Smooth muscle cell (in vitro differentiated cells): ENCODE measurements around the gene JMJD7. TPM values are rescaled to one million over a fixed set of nuclear protein-coding genes. Genes with fewer than 3 reads are reported as not detected.

ENCODE experiments used
- DNase-seq: peaks from one replicate; lab custom pipeline; 2025; ENCODE audit not compliant: unreplicated experiment; lab: John Stamatoyannopoulos, UW
- H2AFZ ChIP-seq: fragments of 200-600 bp; sonication (generic); 2 replicates; pipeline ENCODE4 v1.6.0; 2016; ENCODE audit warnings: antibody characterized with exemption, low read depth, mild to moderate bottlenecking
- H3F3A ChIP-seq: fragments of 200-600 bp; sonication (generic); 2 replicates; pipeline ENCODE4 v1.6.0; 2017; ENCODE audit warnings: antibody characterized with exemption, low read depth
- H3K27ac ChIP-seq: fragments of 200-600 bp; sonication (generic); 2 replicates; pipeline ENCODE4 v1.5.1; 2016; ENCODE audit warnings: low read depth, mild to moderate bottlenecking
- H3K27me3 ChIP-seq: fragments of 200-600 bp; sonication (generic); 2 replicates; pipeline ENCODE4 v1.6.1; 2016; ENCODE audit warnings: low read depth, mild to moderate bottlenecking
- H3K36me3 ChIP-seq: fragments of 200-600 bp; sonication (generic); 2 replicates; pipeline ENCODE4 v1.5.1; 2016; ENCODE audit warnings: low read depth
- H3K4me1 ChIP-seq: fragments of 200-600 bp; sonication (generic); 2 replicates; pipeline ENCODE4 v1.5.1; 2016; ENCODE audit warnings: low read depth
- H3K4me2 ChIP-seq: fragments of 200-600 bp; sonication (generic); 2 replicates; pipeline ENCODE4 v1.6.0; 2016; ENCODE audit warnings: mild to moderate bottlenecking
- H3K4me3 ChIP-seq: fragments of 200-600 bp; sonication (generic); 2 replicates; pipeline ENCODE4 v1.5.1; 2016; ENCODE audit warnings: mild to moderate bottlenecking
- H3K79me2 ChIP-seq: fragments of 200-600 bp; sonication (generic); 2 replicates; pipeline ENCODE4 v1.6.0; 2016; ENCODE audit warnings: low read depth, mild to moderate bottlenecking
- H3K9ac ChIP-seq: fragments of 200-600 bp; sonication (generic); 2 replicates; pipeline ENCODE4 v1.6.0; 2016; ENCODE audit warnings: low read depth
- H3K9me3 ChIP-seq: fragments of 200-600 bp; sonication (generic); replicated peaks from 2 replicates; pipeline ENCODE4 v1.5.1; 2016; ENCODE audit warnings: low read depth
- H4K20me1 ChIP-seq: fragments of 200-600 bp; sonication (generic); 2 replicates; pipeline ENCODE4 v1.6.0; 2016; ENCODE audit warnings: low read depth
- WGBS: methylation state at CpG from one replicate; pipeline ENCODE4 v1.1.7; 2016; ENCODE audit warnings: low lambda C conversion rate; 5-methylcytosine and 5-hydroxymethylcytosine counted together
- polyA plus RNA-seq: library from polyadenylated mRNA; unstranded; fragments of >200 nt; fragmentation: Nextera tagmentation; extraction: Ambion mirVana; gene quantifications from 2 replicates; pipeline ENCODE4 v1.2.1, GENCODE V29; 2016
- total RNA-seq: library from RNA; depleted of rRNA; stranded (reverse); fragments of >200 nt; gene quantifications from 2 replicates; pipeline ENCODE4 v1.2.3, GENCODE V29; 2014
- TF ChIP-seq, protein P1 (sequence below): fragments of 200-600 bp; sonication (generic); IDR thresholded peaks from 2 replicates; pipeline ENCODE4 v1.5.1; 2017; ENCODE audit warnings: borderline replicate concordance, mild to moderate bottlenecking, antibody characterized with exemption; ENCODE audit not compliant: insufficient read depth, poor library complexity, severe bottlenecking

Gene JMJD7
- total and polyA plus RNA-seq, 2 experiments from 2014 or later = 3.3 to 5.0 TPM

DNA sequence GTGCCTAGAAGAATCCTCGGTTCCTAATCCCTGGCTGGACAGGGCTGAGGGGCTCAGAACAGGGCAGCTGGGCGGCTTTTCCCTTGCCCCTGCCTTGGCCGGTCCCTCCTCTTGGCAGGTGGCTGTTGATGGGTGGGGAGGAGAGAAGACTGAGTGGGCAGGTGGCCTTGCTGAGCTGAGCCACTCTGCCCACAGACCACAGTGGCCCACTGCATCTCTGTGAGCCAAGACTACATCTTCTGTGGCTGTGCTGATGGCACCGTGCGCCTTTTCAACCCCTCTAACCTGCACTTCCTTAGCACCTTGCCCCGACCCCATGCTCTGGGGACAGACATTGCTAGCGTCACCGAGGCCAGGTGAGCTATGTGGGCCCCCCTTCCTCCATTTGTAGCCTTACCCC is 14.5 kb upstream of the JMJD7 start:
- TF ChIP-seq, protein P1, sequence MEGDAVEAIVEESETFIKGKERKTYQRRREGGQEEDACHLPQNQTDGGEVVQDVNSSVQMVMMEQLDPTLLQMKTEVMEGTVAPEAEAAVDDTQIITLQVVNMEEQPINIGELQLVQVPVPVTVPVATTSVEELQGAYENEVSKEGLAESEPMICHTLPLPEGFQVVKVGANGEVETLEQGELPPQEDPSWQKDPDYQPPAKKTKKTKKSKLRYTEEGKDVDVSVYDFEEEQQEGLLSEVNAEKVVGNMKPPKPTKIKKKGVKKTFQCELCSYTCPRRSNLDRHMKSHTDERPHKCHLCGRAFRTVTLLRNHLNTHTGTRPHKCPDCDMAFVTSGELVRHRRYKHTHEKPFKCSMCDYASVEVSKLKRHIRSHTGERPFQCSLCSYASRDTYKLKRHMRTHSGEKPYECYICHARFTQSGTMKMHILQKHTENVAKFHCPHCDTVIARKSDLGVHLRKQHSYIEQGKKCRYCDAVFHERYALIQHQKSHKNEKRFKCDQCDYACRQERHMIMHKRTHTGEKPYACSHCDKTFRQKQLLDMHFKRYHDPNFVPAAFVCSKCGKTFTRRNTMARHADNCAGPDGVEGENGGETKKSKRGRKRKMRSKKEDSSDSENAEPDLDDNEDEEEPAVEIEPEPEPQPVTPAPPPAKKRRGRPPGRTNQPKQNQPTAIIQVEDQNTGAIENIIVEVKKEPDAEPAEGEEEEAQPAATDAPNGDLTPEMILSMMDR = no peak
- H3K36me3 ChIP-seq = peaks cover 4% of the 10 kb centered on the region
- H2AFZ ChIP-seq = no peak overlapping the region
- H3K27ac ChIP-seq = no peak overlapping the region
- no peaks in the 10 kb centered on the region for H3K9me3 ChIP-seq
- no peaks in the 10 kb centered on the region for H3K27me3 ChIP-seq
- 98% methylated on average over 8 of the region's 8 CpGs for whole genome bisulfite sequencing
- H3K79me2 ChIP-seq = peaks cover 6% of the 10 kb centered on the region
- no peak overlapping the region for H3K4me3 ChIP-seq
- no peak overlapping the region for H3K9ac ChIP-seq
- no peaks in the 10 kb centered on the region for H3K4me1 ChIP-seq
- peaks cover 12% of the 10 kb centered on the region for H4K20me1 ChIP-seq
- no peak for DNase-seq
- no peaks in the 10 kb centered on the region for H3F3A ChIP-seq
- H3K4me2 ChIP-seq = no peak overlapping the region

DNA sequence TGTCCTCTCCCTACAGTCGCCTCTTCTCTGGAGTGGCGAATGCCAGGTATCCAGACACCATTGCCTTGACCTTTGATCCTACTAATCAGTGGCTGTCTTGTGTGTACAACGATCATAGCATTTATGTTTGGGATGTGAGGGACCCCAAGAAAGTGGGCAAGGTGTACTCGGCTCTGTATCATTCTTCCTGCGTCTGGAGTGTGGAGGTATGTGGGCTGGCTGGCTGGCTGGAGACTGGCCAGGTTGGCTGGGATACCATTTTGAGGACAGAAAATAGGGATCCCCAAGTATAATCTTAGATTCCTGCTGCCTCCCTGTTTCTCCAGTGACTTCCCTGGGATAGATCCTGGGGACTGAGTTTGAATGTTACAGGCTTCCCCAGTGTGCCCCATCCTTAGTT is 13.4 kb upstream of the JMJD7 start:
- Histone ChIP-seq H3K79me2 (no peaks in the 10 kb centered on the region), H4K20me1 (peaks cover 12% of the 10 kb centered on the region), H2AFZ (no peak overlapping the region), H3F3A (no peaks in the 10 kb centered on the region), H3K9me3 (no peaks in the 10 kb centered on the region), H3K4me3 (no peak overlapping the region), H3K36me3 (peaks cover 4% of the 10 kb centered on the region), H3K4me2 (no peak overlapping the region), H3K27me3 (no peaks in the 10 kb centered on the region), H3K4me1 (no peaks in the 10 kb centered on the region), H3K27ac (no peak overlapping the region), H3K9ac (no peak overlapping the region)
- WGBS = 95% methylated on average over 5 of the region's 5 CpGs
- no peak for DNase-seq
- TF ChIP-seq, protein P1 = no peak

DNA sequence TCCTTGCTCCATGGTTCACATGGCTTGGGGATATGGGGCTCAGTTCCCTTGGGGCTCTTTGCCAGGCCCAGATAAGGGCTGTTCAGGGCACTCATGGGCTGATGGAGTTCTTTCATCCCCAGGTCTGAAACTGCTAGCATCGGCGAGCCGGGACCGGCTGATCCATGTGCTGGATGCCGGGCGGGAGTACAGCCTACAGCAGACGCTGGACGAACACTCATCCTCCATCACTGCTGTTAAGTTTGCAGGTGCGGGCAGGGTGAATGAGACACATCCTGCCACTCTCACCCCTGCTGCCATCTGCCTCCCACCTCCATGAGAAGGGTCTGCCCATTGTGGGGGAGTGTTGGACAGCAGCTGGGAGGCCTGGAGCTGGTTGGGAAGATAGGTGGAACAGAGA is 11.1 kb upstream of the JMJD7 start:
- peaks cover 3% of the 10 kb centered on the region for H4K20me1 ChIP-seq
- H3K4me2 ChIP-seq = no peak overlapping the region
- peaks cover 4% of the 10 kb centered on the region for H3K36me3 ChIP-seq
- WGBS = 96% methylated on average over 9 of the region's 9 CpGs
- DNase-seq = no peak
- no peak overlapping the region for H3K27ac ChIP-seq
- no peaks in the 10 kb centered on the region for H3K4me1 ChIP-seq
- H3K27me3 ChIP-seq = no peaks in the 10 kb centered on the region
- H3K9ac ChIP-seq = no peak overlapping the region
- no peaks in the 10 kb centered on the region for H3F3A ChIP-seq
- no peak overlapping the region for H3K4me3 ChIP-seq
- TF ChIP-seq, protein P1 = no peak
- H3K9me3 ChIP-seq = no peaks in the 10 kb centered on the region
- H3K79me2 ChIP-seq = no peaks in the 10 kb centered on the region
- no peak overlapping the region for H2AFZ ChIP-seq

DNA sequence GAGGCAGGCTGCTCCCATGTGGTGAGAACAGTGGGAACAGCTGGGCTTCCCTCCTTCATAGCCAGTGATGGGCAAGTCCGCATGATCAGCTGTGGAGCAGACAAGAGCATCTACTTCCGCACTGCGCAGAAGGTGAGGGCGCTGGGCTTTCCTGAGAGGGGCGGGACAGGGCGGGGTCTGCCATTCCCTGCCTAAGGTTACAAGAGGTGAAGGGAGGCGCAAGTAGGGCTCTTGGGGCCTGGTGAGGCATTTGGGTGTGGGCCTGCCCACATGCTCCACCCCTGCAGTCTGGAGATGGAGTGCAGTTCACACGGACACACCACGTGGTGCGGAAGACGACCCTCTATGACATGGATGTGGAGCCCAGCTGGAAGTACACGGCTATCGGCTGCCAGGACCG is 10.6 kb upstream of the JMJD7 start:
- TF ChIP-seq, protein P1 = no peak
- no peak for DNase-seq
- no peak overlapping the region for H3K27ac ChIP-seq
- no peak overlapping the region for H3K4me2 ChIP-seq
- H3K36me3 ChIP-seq = peaks cover 4% of the 10 kb centered on the region
- no peak overlapping the region for H3K9ac ChIP-seq
- no peaks in the 10 kb centered on the region for H4K20me1 ChIP-seq
- WGBS = 99% methylated on average over 14 of the region's 14 CpGs
- H3K4me3 ChIP-seq = no peak overlapping the region
- H3K27me3 ChIP-seq = no peaks in the 10 kb centered on the region
- H2AFZ ChIP-seq = no peak overlapping the region
- H3K4me1 ChIP-seq = no peaks in the 10 kb centered on the region
- H3K79me2 ChIP-seq = no peaks in the 10 kb centered on the region
- no peaks in the 10 kb centered on the region for H3F3A ChIP-seq
- no peaks in the 10 kb centered on the region for H3K9me3 ChIP-seq
